ENCODE measurements around the gene MFRP. TPM values are rescaled to one million over a fixed set of nuclear protein-coding genes. Genes with fewer than 3 reads are reported as not detected.

MFRP gene
- total and polyA plus RNA-seq, 8 donors = not detected

DNA sequence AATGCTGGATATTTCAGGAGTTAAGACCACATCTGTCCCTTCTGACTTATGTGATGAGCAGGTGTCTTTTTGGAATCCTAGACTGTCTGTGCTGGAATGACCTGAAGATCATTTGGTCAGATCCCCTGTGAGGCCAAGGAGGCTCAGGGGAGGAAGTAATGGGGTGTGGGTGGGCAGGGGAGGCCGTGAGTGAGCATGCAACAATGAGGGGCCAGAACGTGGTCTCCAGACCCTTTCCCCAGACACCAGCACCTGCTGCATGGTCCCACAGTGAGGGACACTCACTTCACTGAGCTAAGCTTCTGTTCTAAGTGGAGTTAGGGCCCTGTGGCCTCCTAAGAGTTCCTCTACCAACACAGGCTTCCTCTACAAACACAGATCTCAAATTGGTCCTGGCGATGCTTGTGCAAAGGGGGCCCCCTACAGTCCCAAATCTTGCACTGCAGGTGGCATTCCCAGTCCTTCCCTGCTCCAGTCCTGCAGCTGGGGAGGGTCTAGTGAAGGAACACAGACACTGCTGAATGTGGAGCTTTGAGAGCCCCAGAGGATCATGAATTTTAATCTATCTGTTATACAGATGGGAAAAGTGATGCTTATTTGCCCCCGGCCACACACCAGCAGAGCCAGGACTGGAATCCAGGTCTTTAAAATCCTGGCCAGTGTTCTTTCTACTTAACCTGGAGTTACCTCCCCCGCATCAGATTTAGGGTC, 27.6 kb upstream of the MFRP start:
- peaks cover 49 to 95% (median 69%) of the 10 kb centered on the region in 4 donors for H3K4me1 ChIP-seq
- 44 to 57% (median 56%) methylated on average over 5 of the region's 5 CpGs for WGBS, 5 donors
- intact Hi-C loops (cut with DNase I; ENCODE audit: low total_unique reads) = no loop called here
- H3K9me3 ChIP-seq = no peaks in the 10 kb centered on the region
- peak overlapping the region in 3 of 5 donors; percentile 81 to 93 (median 81) for H3K27ac ChIP-seq
- no peak overlapping the region for H3K4me3 ChIP-seq
- peak; percentile 83 to 92 for DNase-seq
- H3K36me3 ChIP-seq = no peaks in the 10 kb centered on the region
- no peaks in the 10 kb centered on the region for H3K27me3 ChIP-seq
- no peak for TF ChIP-seq POLR2A (IDR thresholded peaks at IDR 0.05)
- TF ChIP-seq POLR2AphosphoS5 (IDR thresholded peaks at IDR 0.05) = peak in 1 of 3 donors; percentile 34
- no peak for TF ChIP-seq EP300 (IDR thresholded peaks at IDR 0.05)
- TF ChIP-seq, protein P1, sequence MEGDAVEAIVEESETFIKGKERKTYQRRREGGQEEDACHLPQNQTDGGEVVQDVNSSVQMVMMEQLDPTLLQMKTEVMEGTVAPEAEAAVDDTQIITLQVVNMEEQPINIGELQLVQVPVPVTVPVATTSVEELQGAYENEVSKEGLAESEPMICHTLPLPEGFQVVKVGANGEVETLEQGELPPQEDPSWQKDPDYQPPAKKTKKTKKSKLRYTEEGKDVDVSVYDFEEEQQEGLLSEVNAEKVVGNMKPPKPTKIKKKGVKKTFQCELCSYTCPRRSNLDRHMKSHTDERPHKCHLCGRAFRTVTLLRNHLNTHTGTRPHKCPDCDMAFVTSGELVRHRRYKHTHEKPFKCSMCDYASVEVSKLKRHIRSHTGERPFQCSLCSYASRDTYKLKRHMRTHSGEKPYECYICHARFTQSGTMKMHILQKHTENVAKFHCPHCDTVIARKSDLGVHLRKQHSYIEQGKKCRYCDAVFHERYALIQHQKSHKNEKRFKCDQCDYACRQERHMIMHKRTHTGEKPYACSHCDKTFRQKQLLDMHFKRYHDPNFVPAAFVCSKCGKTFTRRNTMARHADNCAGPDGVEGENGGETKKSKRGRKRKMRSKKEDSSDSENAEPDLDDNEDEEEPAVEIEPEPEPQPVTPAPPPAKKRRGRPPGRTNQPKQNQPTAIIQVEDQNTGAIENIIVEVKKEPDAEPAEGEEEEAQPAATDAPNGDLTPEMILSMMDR (IDR thresholded peaks at IDR 0.05) = peak in 5 of 7 experiments; percentile 84 to 96 (median 89)

DNA sequence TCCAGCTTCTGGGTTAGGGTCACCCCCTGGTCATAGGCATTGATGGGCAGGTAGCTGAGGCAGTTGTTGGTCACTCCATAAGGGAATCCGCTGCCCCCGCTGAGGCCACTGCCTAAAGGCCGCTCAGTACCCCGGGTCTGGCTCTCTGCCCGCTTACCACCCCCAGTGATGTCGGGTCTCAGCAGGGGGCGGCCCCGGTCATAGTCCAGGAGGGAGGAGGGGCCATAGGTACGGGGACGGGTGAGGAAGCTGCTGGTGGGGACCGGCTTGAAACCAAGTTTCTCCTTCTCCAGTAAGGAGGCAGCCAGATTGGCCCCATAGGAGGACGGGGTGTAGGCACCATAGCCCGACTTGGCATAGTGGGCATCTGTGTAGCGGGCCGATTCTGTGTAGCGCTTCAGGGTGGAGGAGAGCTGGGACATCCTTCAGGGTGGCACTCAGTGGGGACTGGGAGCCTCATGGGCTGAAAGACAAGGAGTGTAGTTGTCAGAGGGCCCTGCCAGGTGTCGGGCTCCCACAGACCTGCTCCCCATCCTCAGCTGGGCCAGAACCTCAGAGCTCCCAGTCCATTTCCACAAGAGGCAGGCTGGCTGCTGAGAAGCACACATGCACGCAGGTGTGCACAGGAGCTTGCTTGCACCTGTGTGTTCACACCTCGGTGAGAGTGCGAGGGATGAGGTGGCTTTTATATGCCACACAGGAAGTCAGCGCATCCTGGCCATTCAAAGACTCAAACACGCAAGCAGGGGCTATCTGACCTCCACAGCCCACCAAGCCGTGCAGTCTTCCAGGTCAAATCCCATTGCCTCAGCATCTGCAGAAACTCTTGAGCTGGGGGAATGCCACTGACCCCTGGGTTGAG, 26.8 kb upstream of the MFRP start:
- Histone ChIP-seq H3K9me3 (no peaks in the 10 kb centered on the region), H3K4me1 (peaks cover 57 to 95% (median 73%) of the 10 kb centered on the region in 4 donors), H3K4me3 (no peak overlapping the region), H3K27ac (peak overlapping the region in 1 of 5 donors; percentile 93), H3K27me3 (no peaks in the 10 kb centered on the region), H3K36me3 (no peaks in the 10 kb centered on the region)
- intact Hi-C loops (cut with DNase I; ENCODE audit: low total_unique reads) = no loop called here
- WGBS, 5 donors = 79 to 89% (median 83%) methylated on average over 21 to 23 of the region's 23 CpGs
- peak in 1 of 2 donors; percentile 35 for DNase-seq
- TF ChIP-seq POLR2A (IDR thresholded peaks at IDR 0.05) (no peak), EP300 (IDR thresholded peaks at IDR 0.05) (no peak), POLR2AphosphoS5 (IDR thresholded peaks at IDR 0.05) (no peak)
- TF ChIP-seq, protein P1 (IDR thresholded peaks at IDR 0.05) = no peak

DNA sequence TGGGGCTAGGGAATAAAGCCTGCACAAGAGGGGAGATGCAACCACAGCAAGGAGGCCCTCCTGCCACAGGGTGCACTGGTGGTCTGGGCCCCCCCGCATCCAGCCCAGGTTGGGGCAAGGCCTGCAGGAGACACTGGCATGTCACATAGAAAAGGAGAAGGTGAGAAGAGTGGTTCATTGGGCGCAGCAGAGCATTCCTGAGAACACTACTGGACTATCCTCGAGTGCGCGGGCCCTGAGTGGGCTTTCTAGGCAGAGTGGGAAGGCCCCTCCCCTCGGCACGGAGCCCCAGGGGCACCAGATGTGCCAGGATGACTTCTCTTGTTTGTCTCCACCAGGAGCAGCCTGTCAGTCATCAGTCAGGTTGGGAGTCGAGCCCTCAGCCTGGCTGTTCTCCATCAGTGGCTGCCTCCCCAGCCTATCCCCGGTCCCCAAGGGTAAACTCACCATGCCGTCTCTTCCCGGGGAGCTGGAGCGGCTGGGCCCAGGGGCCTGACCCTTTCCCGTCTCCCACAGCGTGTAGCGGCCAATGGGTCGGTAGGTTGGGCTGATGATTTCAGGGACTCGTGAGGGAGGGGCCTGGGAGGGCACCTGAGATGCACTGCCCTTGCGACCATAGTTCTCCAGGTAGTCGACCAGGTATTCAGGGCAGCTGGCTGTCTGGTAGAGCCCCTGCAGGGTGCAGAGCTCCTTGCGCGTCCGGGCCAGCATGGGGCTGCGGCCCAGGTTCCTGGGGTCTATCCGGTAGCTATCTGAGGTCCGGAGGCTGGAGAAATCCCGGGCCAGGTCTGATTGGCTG, 26.0 kb upstream of the MFRP start:
- peak overlapping the region in 3 of 5 donors; percentile 10 to 93 (median 79) for H3K27ac ChIP-seq

More for the DNA sequence above, 26.0 kb upstream of the MFRP start:
- Histone ChIP-seq H3K27me3 (no peaks in the 10 kb centered on the region), H3K36me3 (no peaks in the 10 kb centered on the region), H3K4me3 (no peak overlapping the region), H3K9me3 (no peaks in the 10 kb centered on the region), H3K4me1 (peaks cover 64 to 95% (median 78%) of the 10 kb centered on the region in 4 donors)
- TF ChIP-seq EP300 (IDR thresholded peaks at IDR 0.05) = no peak
- TF ChIP-seq POLR2AphosphoS5 (IDR thresholded peaks at IDR 0.05) = no peak
- TF ChIP-seq, protein P1 (IDR thresholded peaks at IDR 0.05) = no peak
- TF ChIP-seq POLR2A (IDR thresholded peaks at IDR 0.05) = no peak
- DNase-seq = no peak
- WGBS, 5 donors = 87 to 98% (median 91%) methylated on average over 13 to 26 of the region's 26 CpGs
- intact Hi-C loops (cut with DNase I; ENCODE audit: low total_unique reads) = no loop called here
